GM20000 (cell line): Measurements from ENCODE around the gene GRIK4.

Source experiments
- DNase-seq: peaks from one replicate; pipeline ENCODE4 v3.0.0; 2012; ENCODE audit warnings: low spot score
- CTCF ChIP-seq: IDR thresholded peaks from 2 replicates; pipeline ENCODE4 v1.5.1; 2012; ENCODE audit warnings: mild to moderate bottlenecking, control low read depth; ENCODE audit errors: extremely low read depth, missing control alignments

Gene GRIK4

DNA sequence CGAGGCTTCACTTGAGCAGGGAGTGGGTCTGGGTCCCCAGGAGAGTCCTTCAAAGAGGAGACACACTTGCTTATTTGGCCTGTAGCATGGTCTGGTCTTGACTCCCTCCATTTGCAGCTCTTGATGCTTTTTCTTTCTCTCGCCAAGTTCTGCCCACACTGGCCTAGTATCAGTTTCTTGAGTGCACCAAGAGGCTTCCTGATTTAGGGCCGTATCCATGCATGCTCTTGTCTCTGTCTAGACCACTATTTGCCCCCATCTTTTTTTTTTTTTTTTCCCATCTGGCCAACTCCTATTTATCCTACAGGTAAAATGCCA is 170.7 kb downstream of the GRIK4 start:
- no peak for DNase-seq
- no peak for TF ChIP-seq CTCF

DNA sequence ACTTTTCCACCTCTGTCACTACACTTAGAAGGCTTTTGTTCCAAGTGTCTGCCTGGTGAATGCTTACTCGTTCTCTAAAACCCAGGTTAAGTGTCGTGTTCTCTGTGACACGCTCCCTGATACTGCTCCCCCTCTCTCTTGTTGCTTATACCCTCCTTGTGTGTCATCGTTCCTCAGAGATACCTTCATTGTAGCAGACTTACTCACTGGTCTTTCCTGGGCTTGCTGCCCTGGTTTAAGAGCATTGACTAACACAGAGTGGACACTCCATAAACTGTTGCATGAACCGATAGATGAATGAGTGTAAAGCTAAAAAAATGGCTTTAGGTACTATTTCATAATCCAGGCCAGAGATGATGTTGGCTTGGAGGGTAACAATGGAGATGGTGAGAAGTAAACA is 171.3 kb downstream of the GRIK4 start:
- DNase-seq, result no peak
- TF ChIP-seq CTCF, result no peak

DNA sequence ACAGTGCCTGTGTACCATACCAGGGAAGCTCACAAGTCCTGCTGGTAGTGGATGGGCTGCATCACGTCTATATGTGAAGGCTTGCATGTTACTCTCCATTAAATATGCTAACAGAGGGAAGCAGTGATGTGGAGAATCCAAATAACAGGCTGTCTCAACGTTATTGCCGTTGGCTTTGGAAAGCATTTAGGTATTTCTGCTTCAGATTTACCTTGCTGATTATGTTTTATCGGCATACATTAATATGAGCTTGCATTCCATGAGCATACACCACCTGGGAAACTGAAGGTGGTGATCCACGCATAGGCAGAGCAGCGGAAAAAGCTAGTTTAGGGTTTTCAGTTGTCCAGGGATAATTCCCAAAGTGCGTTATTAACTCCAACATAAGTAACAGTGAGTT is 175.0 kb downstream of the GRIK4 start:
- no peak for DNase-seq
- no peak for TF ChIP-seq CTCF

DNA sequence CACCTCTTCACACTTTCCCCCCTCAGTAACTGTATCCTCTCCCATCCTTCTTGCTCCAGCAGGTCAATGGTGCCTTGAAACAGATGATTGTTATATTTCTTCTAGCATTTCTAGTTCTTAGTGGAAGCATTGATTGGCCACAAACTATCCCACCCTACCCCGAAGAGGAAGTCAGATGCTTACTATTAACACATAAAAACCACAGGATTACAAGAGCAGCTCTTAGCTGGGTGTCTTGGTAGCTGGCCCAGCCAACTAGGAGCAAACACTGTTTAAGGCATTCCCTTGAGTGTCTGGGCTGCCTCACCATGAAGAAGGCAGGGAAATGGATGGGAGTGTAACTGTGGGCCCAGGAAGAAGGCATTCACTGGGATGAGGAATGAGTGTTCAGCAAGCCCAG is 176.6 kb downstream of the GRIK4 start:
- DNase-seq, result no peak
- TF ChIP-seq CTCF, result no peak

DNA sequence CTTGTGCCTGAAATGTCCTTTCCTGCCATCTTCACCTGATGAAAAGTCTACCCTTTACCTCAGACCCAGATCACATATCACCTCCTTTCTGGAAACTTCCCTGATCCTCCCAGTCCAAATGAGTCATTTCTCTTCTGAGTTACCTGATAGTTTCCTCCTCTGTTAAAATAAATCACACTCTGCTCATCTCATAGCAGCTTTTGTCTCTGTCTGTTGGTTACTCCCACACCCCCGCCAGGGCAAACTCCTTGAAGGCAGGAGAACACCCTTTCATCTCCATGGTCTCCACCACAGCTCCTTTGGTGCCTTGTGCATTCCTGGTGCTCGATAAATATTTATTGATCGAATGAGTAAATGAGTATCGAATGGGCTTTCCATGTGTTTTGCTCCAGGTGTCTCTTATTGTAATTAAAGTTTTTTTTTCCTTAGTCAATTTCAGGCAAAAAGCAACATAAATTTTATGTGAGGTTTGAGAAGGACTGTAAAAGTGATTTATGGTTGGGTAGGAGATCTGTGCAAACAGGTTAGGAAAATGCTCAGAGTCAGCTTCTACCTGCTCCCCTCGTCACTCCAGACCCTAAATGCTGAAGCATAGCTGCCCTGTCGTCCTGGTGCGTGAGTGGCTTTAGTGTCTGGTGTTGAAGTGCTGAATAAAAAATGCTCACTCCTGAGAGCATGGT is 178.2 kb downstream of the GRIK4 start:
- no peak for TF ChIP-seq CTCF
- no peak for DNase-seq

DNA sequence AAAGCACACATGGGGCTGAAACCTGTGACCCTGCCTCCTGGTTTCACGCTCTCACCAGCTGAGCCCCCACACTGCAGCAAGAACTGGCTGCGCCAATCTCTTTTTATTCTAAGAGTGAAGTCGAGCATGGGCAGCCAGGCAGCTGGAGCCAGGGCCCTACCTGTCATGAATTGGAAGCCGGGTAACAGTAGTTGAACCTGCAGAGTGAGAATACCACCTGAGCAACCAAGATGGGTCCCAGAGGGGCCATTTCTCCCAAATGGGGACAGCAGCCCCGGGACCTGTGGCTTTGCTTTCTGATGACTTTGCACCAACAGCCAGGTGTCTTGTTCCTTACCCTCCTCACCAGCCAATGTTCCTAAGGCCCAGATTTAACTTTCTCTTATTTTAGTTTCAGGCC is 178.9 kb downstream of the GRIK4 start:
- no peak for TF ChIP-seq CTCF

GRCh38 chr11:120694726-120695125 is 183.2 kb downstream of the GRIK4 start:
- no peak for DNase-seq
- no peak for TF ChIP-seq CTCF

More for the DNA sequence above, 178.9 kb downstream of the GRIK4 start:
- DNase-seq, result no peak
